ENCODE measurements around the gene DUSP7. TPM values are rescaled to one million over a fixed set of nuclear protein-coding genes. Genes with fewer than 3 reads are reported as not detected.

Gene DUSP7
- total RNA-seq, 1 donor from 2014 or later: 6.2 TPM

GRCh38 chr3:52010431-52010830 is 45.9 kb downstream of the DUSP7 start:
- no peak for DNase-seq (ENCODE audit: low read depth in 2 of 2)

GRCh38 chr3:52007291-52007690 is 49.1 kb downstream of the DUSP7 start:
- no peak for DNase-seq (ENCODE audit: low read depth in 2 of 2)

- DNase-seq (ENCODE audit: low read depth in 2 of 2): no peak
Observed at GRCh38 chr3:52006820-52007133, 49.6 kb downstream of the DUSP7 start.

- DNase-seq (ENCODE audit: low read depth in 2 of 2): no peak
Observed at GRCh38 chr3:52006017-52006819, 50.2 kb downstream of the DUSP7 start.

- DNase-seq (ENCODE audit: low read depth in 2 of 2): peak in 1 of 2 donors; percentile 45
Observed at GRCh38 chr3:52005571-52005986, 50.8 kb downstream of the DUSP7 start.

GRCh38 chr3:52004906-52005395 is 51.4 kb downstream of the DUSP7 start:
- DNase-seq (ENCODE audit: low read depth in 2 of 2): no peak

- peak in 1 of 2 donors; percentile 57 for DNase-seq (ENCODE audit: low read depth in 2 of 2)
Observed at GRCh38 chr3:52004163-52004787, 52.1 kb downstream of the DUSP7 start.

GRCh38 chr3:52002748-52003147 is 53.6 kb downstream of the DUSP7 start:
- no peak for DNase-seq (ENCODE audit: low read depth in 2 of 2)

GRCh38 chr3:52001443-52001974 is 54.9 kb downstream of the DUSP7 start:
- peak; percentile 65 to 84 for DNase-seq (ENCODE audit: low read depth in 2 of 2)

- no peak for DNase-seq (ENCODE audit: low read depth in 2 of 2)
Observed at GRCh38 chr3:51999846-52000245, 56.5 kb downstream of the DUSP7 start.

Other genes starting within 250 kb of the DUSP7 start
- gene IQCF2, start 195.0 kb downstream of the DUSP7 start, total RNA-seq: not detected in 2 replicates
- not detected in 2 replicates for gene IQCF5, start 181.0 kb downstream of the DUSP7 start, total RNA-seq
- not detected in 2 replicates for gene IQCF1, start 153.2 kb downstream of the DUSP7 start, total RNA-seq
- gene RRP9, start 114.7 kb downstream of the DUSP7 start, total RNA-seq: 11.1 and 18.5 TPM in 2 replicates
- gene PARP3, start 114.2 kb downstream of the DUSP7 start, total RNA-seq: 4.6 and 7.4 TPM in 2 replicates
- not detected in 2 replicates for gene GPR62, start 101.2 kb downstream of the DUSP7 start, total RNA-seq
- gene PCBP4, start 89.1 kb downstream of the DUSP7 start, total RNA-seq: 15.0 and 19.2 TPM in 2 replicates
- gene ABHD14B, start 82.5 kb downstream of the DUSP7 start, total RNA-seq: 10.0 and 16.7 TPM in 2 replicates
- gene ABHD14A, start 81.5 kb downstream of the DUSP7 start, total RNA-seq: 3.1 and 3.4 TPM in 2 replicates
- 10.7 and 22.2 TPM in 2 replicates for gene ACY1, start 73.0 kb downstream of the DUSP7 start, total RNA-seq
- gene RPL29, start 60.7 kb downstream of the DUSP7 start, total RNA-seq: 760 and 1,004 TPM in 2 replicates
- gene POC1A, start 97.9 kb upstream of the DUSP7 start, total RNA-seq: 4.0 and 8.7 TPM in 2 replicates
- 28.4 and 35.5 TPM in 2 replicates for gene ALAS1, start 141.6 kb upstream of the DUSP7 start, total RNA-seq
- gene TLR9, start 169.1 kb upstream of the DUSP7 start, total RNA-seq: not detected in 2 replicates
- 74.6 and 102 TPM in 2 replicates for gene TWF2, start 182.6 kb upstream of the DUSP7 start, total RNA-seq
- 10.9 and 14.3 TPM in 2 replicates for gene PPM1M, start 189.2 kb upstream of the DUSP7 start, total RNA-seq
- gene WDR82, start 222.1 kb upstream of the DUSP7 start, total RNA-seq: 70.0 and 78.8 TPM in 2 replicates
- gene GLYCTK, start 231.3 kb upstream of the DUSP7 start, total RNA-seq: 18.1 and 21.1 TPM in 2 replicates

Measured in lung microvascular endothelial cell (primary cell).